Activated CD8-positive, alpha-beta memory T cell treated with anti-CD3 and anti-CD28 coated beads, Interleukin-2, amount 50 U/mL, for 24 hours (primary cell): ENCODE data around the gene TBC1D13.
"Not testable (repeated sequence)": the region's sequence is repeated elsewhere in the genome, so short reads cannot be mapped to it uniquely, and the experiment has no call there.

Experiments used
- DNase-seq: peaks from one replicate; pipeline ENCODE4 v3.0.0-alpha.2; 2020; ENCODE audit errors: extremely low read depth

The TBC1D13 gene

DNA sequence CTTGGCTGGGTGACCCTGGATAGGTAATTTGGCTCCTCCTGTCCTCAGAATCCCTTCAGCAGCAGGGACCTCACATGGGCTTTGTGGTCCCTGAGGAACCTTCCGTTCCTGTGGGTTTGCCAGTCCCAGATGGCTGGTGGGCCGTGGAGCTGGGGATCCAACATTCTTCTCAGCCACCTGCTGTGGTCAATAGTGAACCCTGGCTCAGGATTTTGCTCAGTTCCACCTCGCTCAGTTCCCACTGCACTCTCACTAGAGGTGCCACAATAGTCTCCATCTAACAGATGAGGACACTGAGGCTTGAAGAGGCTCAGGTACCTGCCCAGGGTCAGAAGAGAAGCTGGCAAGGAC, 59.6 kb downstream of the TBC1D13 start:
- DNase-seq, result no peak

GRCh38 chr9:128847803-128848202, 60.8 kb downstream of the TBC1D13 start:
- DNase-seq, result no peak

- DNase-seq, result not testable (repeated sequence)
These were observed 64.0 kb downstream of the TBC1D13 start for GRCh38 chr9:128851024-128851423.

DNA sequence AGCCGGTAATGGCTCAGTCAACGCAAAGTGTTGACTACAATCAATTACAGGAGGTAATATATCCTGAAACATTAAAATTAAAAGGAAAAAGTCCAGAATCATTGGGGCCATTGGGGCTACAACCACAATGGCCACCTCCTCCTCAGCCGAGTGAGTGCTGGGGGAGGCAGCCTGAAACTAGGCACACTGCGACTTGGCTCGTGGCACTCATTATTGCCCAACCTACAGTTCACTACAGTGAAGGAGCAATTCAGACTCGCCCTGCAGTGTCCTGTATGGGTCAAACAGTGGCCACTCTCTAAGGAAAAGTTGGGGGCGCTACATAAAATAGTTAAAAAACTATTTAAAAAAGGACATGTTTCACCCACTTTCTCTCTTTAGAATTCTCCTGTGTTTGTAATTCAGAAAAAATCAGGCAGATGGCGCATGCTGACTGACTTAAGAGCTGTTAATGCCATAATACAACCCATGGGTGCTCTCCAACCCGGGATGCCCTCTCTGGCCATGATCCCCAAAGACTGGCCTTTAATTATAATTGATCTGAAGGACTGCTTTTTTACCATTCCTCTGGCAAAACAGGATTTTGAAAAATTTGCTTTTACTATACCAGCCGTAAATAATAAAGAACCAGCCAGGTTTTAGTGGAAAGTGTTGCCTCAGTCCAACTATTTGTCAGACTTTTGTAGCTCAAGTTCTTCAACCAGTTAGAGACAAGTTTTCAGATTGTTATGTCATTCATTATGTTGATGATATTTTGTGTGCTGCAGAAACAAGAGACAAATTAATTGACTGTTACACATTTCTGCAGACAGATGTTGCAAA, 64.9 kb downstream of the TBC1D13 start:
- not testable (repeated sequence) for DNase-seq

DNA sequence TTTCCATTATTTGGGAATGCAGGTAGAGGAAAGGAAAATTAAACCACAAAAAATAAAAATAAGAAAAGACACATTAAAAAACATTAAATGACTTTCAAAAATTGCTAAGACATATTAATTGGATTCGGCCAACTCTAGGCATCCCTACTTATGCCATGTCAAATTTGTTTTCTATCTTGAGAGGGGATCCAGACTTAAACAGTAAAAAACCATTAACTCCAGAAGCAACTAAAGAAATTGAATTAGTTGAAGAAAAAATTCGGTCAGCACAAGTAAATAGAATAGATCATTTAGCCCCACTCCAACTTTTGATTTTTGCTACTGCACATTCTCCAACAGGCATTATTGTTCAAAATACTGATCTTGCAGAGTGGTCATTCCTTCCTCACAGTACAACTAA, 65.6 kb downstream of the TBC1D13 start:
- DNase-seq, result not testable (repeated sequence)

DNA sequence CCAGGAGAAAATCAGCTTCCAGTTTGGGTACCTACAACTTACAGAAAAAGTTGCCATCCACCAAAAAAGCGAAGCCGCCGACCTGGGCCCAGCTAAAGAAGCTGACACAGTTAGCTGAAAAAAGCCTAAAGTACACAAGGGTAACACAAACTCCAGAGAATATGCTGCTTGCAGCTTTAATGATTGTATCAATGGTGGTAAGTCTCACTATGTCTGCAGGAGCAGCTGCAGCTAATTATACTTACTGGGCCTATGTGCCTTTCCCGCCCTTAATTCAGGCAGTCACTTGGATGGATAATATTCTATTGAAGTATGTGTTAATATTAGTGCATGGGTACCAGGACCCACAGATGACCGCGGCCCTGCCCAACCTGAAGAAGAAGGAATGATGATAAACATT, 67.4 kb downstream of the TBC1D13 start:
- DNase-seq, result not testable (repeated sequence)

GRCh38 chr9:128858476-128858875, 71.4 kb downstream of the TBC1D13 start:
- not testable (repeated sequence) for DNase-seq
